IMR-90 (cell line): ENCODE measurements around the gene CHDH. TPM values are rescaled to one million over a fixed set of nuclear protein-coding genes. Genes with fewer than 3 reads are reported as not detected.

ENCODE experiments used
- ATAC-seq: fragments of 200-7000 bp; cut with Tn5 transposase; 2 replicates; pipeline ENCODE4 v1.9.1; 2020; ENCODE audit warnings: low read depth, mild to moderate bottlenecking, moderate library complexity
- BruUV-seq: library from RNA; stranded (reverse); fragments of 400-500 nt; replicated peaks from 2 replicates; lab custom pipeline; 2021; lab: Mats Ljungman, UMichigan
- CTCF ChIA-PET: fragments of 300-600 bp; formaldehyde crosslinking; extraction: SDS; loops from one replicate; lab custom pipeline; 2021; ENCODE audit warnings: antibody characterized with exemption; lab: Yijun Ruan, JAX
- POLR2A ChIA-PET: fragments of 300-600 bp; sonication (Branson Sonifier 250); formaldehyde crosslinking; loops from one replicate; lab custom pipeline; 2022; ENCODE audit warnings: antibody characterized with exemption; ENCODE audit not compliant: unreplicated experiment; lab: Charles Lee
- DNase-seq: peaks from one replicate; pipeline ENCODE4 v3.0.0; 2013
- H2AFZ ChIP-seq: replicated peaks from 2 replicates; pipeline ENCODE3; 2013; ENCODE audit warnings: low read length, mild to moderate bottlenecking; ENCODE audit not compliant: poor library complexity
- H2AK5ac ChIP-seq: 2 replicates; pipeline ENCODE4 v1.6.1; 2013; ENCODE audit warnings: low read depth, low read length, inconsistent platforms
- H2AK9ac ChIP-seq: replicated peaks from 2 replicates; pipeline ENCODE3; 2013; ENCODE audit warnings: mild to moderate bottlenecking, low read depth, low read length, moderate library complexity; ENCODE audit not compliant: poor library complexity
- H2BK120ac ChIP-seq: 2 replicates; pipeline ENCODE4 v1.6.1; 2013; ENCODE audit warnings: low read depth, low read length, inconsistent platforms
- H2BK15ac ChIP-seq: 3 replicates; pipeline ENCODE4 v1.6.1; 2013; ENCODE audit warnings: low read depth, low read length, inconsistent platforms
- H2BK20ac ChIP-seq: 2 replicates; pipeline ENCODE4 v1.6.1; 2013; ENCODE audit warnings: low read depth, mild to moderate bottlenecking, inconsistent platforms, low read length, moderate library complexity
- H2BK5ac ChIP-seq: 2 replicates; pipeline ENCODE4 v1.6.1; 2013; ENCODE audit warnings: mild to moderate bottlenecking, low read depth, low read length, inconsistent platforms; ENCODE audit not compliant: poor library complexity, severe bottlenecking
- H3K14ac ChIP-seq: replicated peaks from 2 replicates; pipeline ENCODE4 v1.6.1; 2013; ENCODE audit warnings: low read depth, low read length, inconsistent platforms
- H3K18ac ChIP-seq: 2 replicates; pipeline ENCODE4 v1.6.1; 2013; ENCODE audit warnings: low read depth, low read length, control low read depth
- H3K23ac ChIP-seq: 2 replicates; pipeline ENCODE4 v1.6.1; 2013; ENCODE audit warnings: low read depth, low read length, inconsistent platforms
- H3K27ac ChIP-seq: 2 replicates; pipeline ENCODE4 v1.5.1; 2013; ENCODE audit warnings: mild to moderate bottlenecking, control low read depth, low read length; ENCODE audit not compliant: insufficient read depth
- H3K27me3 ChIP-seq: 2 replicates; pipeline ENCODE4 v1.6.1; 2013; ENCODE audit warnings: low read length; ENCODE audit not compliant: control insufficient read depth, insufficient read depth
- H3K36me3 ChIP-seq: 2 replicates; pipeline ENCODE4 v1.6.1; 2013; ENCODE audit warnings: low read length, mixed read lengths; ENCODE audit not compliant: control insufficient read depth, insufficient read depth
- H3K4ac ChIP-seq: 2 replicates; pipeline ENCODE4 v1.6.1; 2013; ENCODE audit warnings: low read depth, low read length, inconsistent platforms
- H3K4me1 ChIP-seq: 2 replicates; pipeline ENCODE4 v1.6.1; 2013; ENCODE audit warnings: low read length, mixed read lengths; ENCODE audit not compliant: control insufficient read depth, insufficient read depth
- H3K4me2 ChIP-seq: 2 replicates; pipeline ENCODE4 v1.6.1; 2013; ENCODE audit warnings: low read depth, mild to moderate bottlenecking, control low read depth, low read length, moderate library complexity
- H3K4me3 ChIP-seq: 2 replicates; pipeline ENCODE4 v1.5.1; 2013; ENCODE audit warnings: low read depth, mild to moderate bottlenecking, control low read depth, low read length, moderate library complexity; ENCODE audit not compliant: insufficient read depth
- H3K56ac ChIP-seq: 2 replicates; pipeline ENCODE4 v1.6.1; 2013; ENCODE audit warnings: low read length, inconsistent platforms; ENCODE audit not compliant: insufficient read depth; ENCODE audit errors: extremely low read depth
- H3K79me1 ChIP-seq, 2 experiments: 2 replicates each; pipeline ENCODE4 v1.6.1; 2013; ENCODE audit warnings: low read length in 2 of 2, inconsistent platforms in 1 of 2, low read depth in 1 of 2
- H3K9ac ChIP-seq: 2 replicates; pipeline ENCODE4 v1.6.1; 2013; ENCODE audit warnings: low read depth, low read length, control low read depth
- H3K9me1 ChIP-seq: 2 replicates; pipeline ENCODE4 v1.6.1; 2013; ENCODE audit warnings: low read length, inconsistent platforms; ENCODE audit not compliant: insufficient read depth
- H3K9me3 ChIP-seq: 2 replicates; pipeline ENCODE4 v1.6.1; 2013; ENCODE audit warnings: low read length; ENCODE audit not compliant: control insufficient read depth, insufficient read depth
- H4K20me1 ChIP-seq: 2 replicates; pipeline ENCODE4 v1.6.1; 2013; ENCODE audit warnings: low read length, inconsistent platforms; ENCODE audit not compliant: insufficient read depth
- H4K5ac ChIP-seq: 2 replicates; pipeline ENCODE4 v1.6.1; 2013; ENCODE audit warnings: mild to moderate bottlenecking, low read depth, low read length, control low read depth
- H4K8ac ChIP-seq, 2 experiments: 2 replicates each; pipeline ENCODE4 v1.6.1; 2013; ENCODE audit warnings: low read depth in 2 of 2, low read length in 2 of 2, control low read depth in 1 of 2, inconsistent platforms in 1 of 2
- H4K91ac ChIP-seq: 2 replicates; pipeline ENCODE4 v1.6.1; 2013; ENCODE audit warnings: low read depth, low read length, inconsistent platforms; ENCODE audit not compliant: insufficient read depth
- BHLHE40 ChIP-seq: fragments of 150-350 bp; IDR thresholded peaks from 2 replicates; pipeline ENCODE4 v1.6.1; 2016; ENCODE audit warnings: mild to moderate bottlenecking, low read depth, low read length
- CEBPB ChIP-seq: IDR thresholded peaks from 2 replicates; pipeline ENCODE4 v1.6.1; 2012; ENCODE audit warnings: low read depth, low read length, improper control_type of control experiment
- CHD1 ChIP-seq: IDR thresholded peaks from 2 replicates; pipeline ENCODE4 v1.6.1; 2012; ENCODE audit warnings: low read depth, low read length, improper control_type of control experiment
- FOS ChIP-seq: fragments of 150-350 bp; IDR thresholded peaks from 2 replicates; pipeline ENCODE4 v1.6.1; 2016; ENCODE audit warnings: low read depth, low read length
- RAD21 ChIP-seq: IDR thresholded peaks from 2 replicates; pipeline ENCODE4 v1.6.1; 2012; ENCODE audit warnings: low read length, improper control_type of control experiment
- RCOR1 ChIP-seq: IDR thresholded peaks from 2 replicates; pipeline ENCODE4 v1.6.1; 2012; ENCODE audit warnings: mild to moderate bottlenecking, low read length, improper control_type of control experiment; ENCODE audit not compliant: insufficient replicate concordance
- WGBS, 2 experiments: methylation state at CpG; one replicate each; pipeline versions ENCODE4 v1.1.5 to v1.1.7; 2013; ENCODE audit warnings: missing lambda C conversion rate in 2 of 2; ENCODE audit not compliant: insufficient read length in 1 of 2; ENCODE audit errors: extremely low coverage in 2 of 2; 5-methylcytosine and 5-hydroxymethylcytosine counted together
- dilution Hi-C: fragments of 300-500 bp; cut with HindIII; formaldehyde crosslinking; loops from one replicate; pipeline ENCODE4 v1.14.3; 2018; ENCODE audit warnings: low sequenced_read_pairs; ENCODE audit not compliant: unreplicated experiment
- in situ Hi-C: fragments of 300-500 bp; cut with MboI; formaldehyde crosslinking; loops from 3 replicates; pipeline ENCODE4 v1.14.3; 2019; ENCODE audit warnings: low sequenced_read_pairs, inconsistent platforms, mixed read lengths
- intact Hi-C: fragments of 100-400 bp; cut with micrococcal nuclease; formaldehyde crosslinking; loops from 2 replicates; pipeline ENCODE4 v1.10.0; 2022
- polyA plus RNA-seq, 3 experiments: library from polyadenylated mRNA; depleted of rRNA; stranded (reverse); fragments of >200 nt; gene quantifications; 2 replicates each; pipeline ENCODE4 v1.2.3, GENCODE V29; 2012; ENCODE audit warnings: low replicate concordance in 1 of 3
- total RNA-seq: library from RNA; depleted of rRNA; stranded (reverse); fragments of >200 nt; gene quantifications from 2 replicates; pipeline ENCODE4 v1.2.3, GENCODE V29; 2012
- TF ChIP-seq, protein P1 (sequence below): conservative IDR thresholded peaks from 2 replicates; pipeline ENCODE4 v1.5.1; 2012; ENCODE audit warnings: mild to moderate bottlenecking, low read depth, low read length, improper control_type of control experiment

Gene CHDH
- total and polyA plus RNA-seq, 2 of the 4 experiments (the other 2 are of a cell fraction) = under 0.01 to 0.19 TPM

DNA sequence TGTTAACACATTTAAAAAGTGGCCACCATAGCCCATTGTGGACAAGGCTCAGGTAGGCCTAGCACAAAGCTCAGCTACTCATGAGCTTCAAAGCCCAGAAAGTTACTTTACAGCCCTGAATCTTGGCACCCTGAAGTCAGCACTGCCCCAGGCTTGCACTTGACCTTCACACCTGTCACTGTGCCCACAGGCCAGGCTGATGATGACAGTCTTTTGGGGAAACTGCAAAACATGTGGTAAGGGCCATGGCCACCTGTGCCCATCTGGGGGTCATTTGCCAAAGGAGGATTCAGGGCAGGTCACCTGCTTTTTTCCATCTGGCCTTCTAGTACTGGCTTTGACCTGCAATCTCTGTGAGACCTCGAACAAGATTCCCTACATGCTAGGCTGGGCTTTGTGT, 11.0 kb downstream of the CHDH start:
- CTCF ChIA-PET = interaction anchor here (0.6 kb wide), 1 partner anchor 446 kb away, joined by 3 read pairs; no protein-coding TSS in a partner anchor
- no TSS peak for BruUV-seq

More for the DNA sequence above, 11.0 kb downstream of the CHDH start:
- no peak overlapping the region for H4K91ac ChIP-seq
- no peaks in the 10 kb centered on the region for H4K20me1 ChIP-seq
- H3K4me2 ChIP-seq = no peak overlapping the region
- no peak overlapping the region for H2AK9ac ChIP-seq
- no peak overlapping the region for H3K27ac ChIP-seq
- H3K4me1 ChIP-seq = no peaks in the 10 kb centered on the region
- no peak for DNase-seq
- no peak overlapping the region for H2BK120ac ChIP-seq
- in situ Hi-C loops (no loop called here), intact Hi-C loops (no loop called here), dilution Hi-C loops (no loop called here)
- no peaks in the 10 kb centered on the region; the same call in 1 of the 2 replicates for H3K27me3 ChIP-seq
- no peak overlapping the region for H3K56ac ChIP-seq
- H2BK5ac ChIP-seq = no peak overlapping the region
- no peak overlapping the region for H3K9ac ChIP-seq
- H3K14ac ChIP-seq = no peak overlapping the region
- no peaks in the 10 kb centered on the region for H3K36me3 ChIP-seq
- no peak for ATAC-seq
- no peak overlapping the region for H3K23ac ChIP-seq
- H4K5ac ChIP-seq = no peak overlapping the region
- H2BK20ac ChIP-seq = no peak overlapping the region
- no peaks in the 10 kb centered on the region for H3K9me1 ChIP-seq
- H3K79me1 ChIP-seq = no peaks in the 10 kb centered on the region
- no peak overlapping the region for H2BK15ac ChIP-seq
- H4K8ac ChIP-seq = no peak overlapping the region
- no peak overlapping the region for H3K18ac ChIP-seq
- no peak overlapping the region for H3K4me3 ChIP-seq
- WGBS, 2 experiments = no CpG with 5 or more reads among the region's 1 CpG
- POLR2A ChIA-PET = no interaction called here
- no peak overlapping the region for H2AFZ ChIP-seq
- no peak for TF ChIP-seq CHD1
- no peak for TF ChIP-seq FOS
- TF ChIP-seq, protein P1, sequence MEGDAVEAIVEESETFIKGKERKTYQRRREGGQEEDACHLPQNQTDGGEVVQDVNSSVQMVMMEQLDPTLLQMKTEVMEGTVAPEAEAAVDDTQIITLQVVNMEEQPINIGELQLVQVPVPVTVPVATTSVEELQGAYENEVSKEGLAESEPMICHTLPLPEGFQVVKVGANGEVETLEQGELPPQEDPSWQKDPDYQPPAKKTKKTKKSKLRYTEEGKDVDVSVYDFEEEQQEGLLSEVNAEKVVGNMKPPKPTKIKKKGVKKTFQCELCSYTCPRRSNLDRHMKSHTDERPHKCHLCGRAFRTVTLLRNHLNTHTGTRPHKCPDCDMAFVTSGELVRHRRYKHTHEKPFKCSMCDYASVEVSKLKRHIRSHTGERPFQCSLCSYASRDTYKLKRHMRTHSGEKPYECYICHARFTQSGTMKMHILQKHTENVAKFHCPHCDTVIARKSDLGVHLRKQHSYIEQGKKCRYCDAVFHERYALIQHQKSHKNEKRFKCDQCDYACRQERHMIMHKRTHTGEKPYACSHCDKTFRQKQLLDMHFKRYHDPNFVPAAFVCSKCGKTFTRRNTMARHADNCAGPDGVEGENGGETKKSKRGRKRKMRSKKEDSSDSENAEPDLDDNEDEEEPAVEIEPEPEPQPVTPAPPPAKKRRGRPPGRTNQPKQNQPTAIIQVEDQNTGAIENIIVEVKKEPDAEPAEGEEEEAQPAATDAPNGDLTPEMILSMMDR = no peak
- no peak for TF ChIP-seq CEBPB
- no peak for TF ChIP-seq RCOR1
- no peak for TF ChIP-seq RAD21
- TF ChIP-seq BHLHE40 = no peak
- H3K4ac ChIP-seq = no peak overlapping the region
- H2AK5ac ChIP-seq = no peak overlapping the region
- H3K9me3 ChIP-seq = no peaks in the 10 kb centered on the region
